GM12872 (cell line): ENCODE data around the gene ADAM12.

Experiments used
- TF ChIP-seq, protein P1 (sequence below): IDR thresholded peaks from 3 replicates; pipeline ENCODE4 v1.5.1; 2011; ENCODE audit warnings: low read depth, mild to moderate bottlenecking, low read length, moderate library complexity; ENCODE audit not compliant: insufficient read depth

The ADAM12 gene

DNA sequence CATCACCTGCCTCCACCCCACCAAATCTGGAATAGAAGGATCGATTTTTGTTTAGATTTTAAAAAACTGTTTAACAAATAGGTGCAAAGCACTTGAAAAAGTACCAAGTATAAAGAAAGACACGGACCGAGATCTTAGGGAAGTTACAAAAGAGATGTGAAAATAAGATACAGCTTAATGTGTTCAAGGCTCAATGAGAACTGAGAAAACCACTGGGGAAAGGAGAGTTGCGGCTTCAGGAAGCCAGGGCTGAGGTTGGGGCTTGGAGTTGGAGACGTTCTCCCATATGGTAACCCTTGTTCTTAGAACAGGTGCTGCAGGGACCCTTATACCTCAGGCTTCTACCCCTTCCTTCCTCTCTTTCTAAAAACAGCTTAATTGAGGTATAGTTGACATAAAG lies 351.8 kb downstream of the ADAM12 start:
- TF ChIP-seq, protein P1, sequence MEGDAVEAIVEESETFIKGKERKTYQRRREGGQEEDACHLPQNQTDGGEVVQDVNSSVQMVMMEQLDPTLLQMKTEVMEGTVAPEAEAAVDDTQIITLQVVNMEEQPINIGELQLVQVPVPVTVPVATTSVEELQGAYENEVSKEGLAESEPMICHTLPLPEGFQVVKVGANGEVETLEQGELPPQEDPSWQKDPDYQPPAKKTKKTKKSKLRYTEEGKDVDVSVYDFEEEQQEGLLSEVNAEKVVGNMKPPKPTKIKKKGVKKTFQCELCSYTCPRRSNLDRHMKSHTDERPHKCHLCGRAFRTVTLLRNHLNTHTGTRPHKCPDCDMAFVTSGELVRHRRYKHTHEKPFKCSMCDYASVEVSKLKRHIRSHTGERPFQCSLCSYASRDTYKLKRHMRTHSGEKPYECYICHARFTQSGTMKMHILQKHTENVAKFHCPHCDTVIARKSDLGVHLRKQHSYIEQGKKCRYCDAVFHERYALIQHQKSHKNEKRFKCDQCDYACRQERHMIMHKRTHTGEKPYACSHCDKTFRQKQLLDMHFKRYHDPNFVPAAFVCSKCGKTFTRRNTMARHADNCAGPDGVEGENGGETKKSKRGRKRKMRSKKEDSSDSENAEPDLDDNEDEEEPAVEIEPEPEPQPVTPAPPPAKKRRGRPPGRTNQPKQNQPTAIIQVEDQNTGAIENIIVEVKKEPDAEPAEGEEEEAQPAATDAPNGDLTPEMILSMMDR = no peak

DNA sequence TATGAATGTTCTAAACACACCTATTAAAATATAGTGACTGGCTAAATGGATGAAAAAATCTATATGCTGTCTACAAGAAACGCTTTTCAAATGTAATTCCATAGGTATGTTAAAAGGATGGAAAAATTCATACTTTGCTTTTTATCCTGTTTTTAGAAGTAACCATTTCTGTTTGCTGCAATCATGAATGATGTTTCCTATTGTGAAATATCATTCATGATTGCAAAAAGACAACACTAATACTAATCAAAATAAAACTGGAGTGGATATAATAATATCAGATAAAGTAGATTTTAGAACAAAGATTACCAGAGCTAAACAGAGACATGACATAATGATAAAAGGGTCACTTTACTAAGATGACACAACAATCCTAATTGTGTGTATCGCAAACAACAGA lies 353.7 kb downstream of the ADAM12 start:
- TF ChIP-seq, protein P1 = no peak

DNA sequence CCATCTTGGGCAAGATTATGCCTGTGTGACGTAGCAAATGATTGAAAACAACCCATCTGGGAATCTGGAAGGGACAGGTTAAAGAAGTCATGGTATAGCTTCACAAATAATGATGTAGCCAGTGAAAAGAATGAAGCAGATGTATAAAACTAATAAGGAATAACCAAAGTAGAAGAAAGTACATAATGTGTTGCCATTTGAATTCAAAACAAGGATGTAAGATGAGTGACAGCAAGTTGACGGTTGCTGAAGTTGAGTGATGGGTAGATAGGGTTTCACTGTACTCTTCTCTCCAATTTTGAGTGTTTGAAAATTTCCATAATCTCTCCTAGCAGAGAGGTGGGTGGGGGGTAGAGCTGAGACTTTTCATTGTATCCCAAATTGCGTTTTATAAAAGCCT lies 358.3 kb downstream of the ADAM12 start:
- TF ChIP-seq, protein P1 = no peak

DNA sequence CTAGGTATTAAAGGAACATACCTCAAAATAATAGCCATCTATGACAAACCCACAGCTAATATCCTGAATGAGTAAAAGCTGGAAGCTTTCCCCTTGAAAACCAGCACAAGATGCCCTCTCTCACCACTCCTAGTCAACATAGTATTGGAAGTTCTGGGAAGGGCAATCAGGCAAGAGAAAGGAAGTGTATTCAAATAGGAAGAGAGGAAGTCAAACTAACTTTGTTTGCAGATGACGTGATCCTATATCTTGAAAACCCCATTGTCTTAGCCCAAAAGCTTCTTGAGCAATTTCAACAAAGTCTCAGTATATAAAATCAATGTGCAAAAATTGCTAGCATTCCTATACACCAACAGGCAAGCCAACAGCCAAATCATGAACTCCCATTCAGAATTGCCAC lies 360.6 kb downstream of the ADAM12 start:
- TF ChIP-seq, protein P1 = no peak

DNA sequence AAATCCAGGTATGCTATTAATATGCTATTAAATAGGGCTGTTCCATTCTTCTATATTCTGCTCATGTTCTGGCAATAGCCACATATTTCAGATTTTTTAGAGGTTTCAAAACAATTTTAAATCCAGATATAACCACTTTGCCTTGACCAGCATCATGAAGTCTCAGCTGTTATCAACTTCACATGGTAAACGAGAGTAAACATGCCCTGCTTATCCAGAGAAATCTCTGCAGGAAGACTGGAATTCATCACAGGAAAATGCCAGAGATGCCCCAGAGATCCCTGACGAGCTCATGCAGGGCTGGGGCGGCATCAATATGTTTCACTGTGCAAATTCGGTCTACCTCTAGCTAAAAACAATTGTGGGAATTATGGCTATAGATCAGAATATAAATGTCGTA lies 365.4 kb downstream of the ADAM12 start:
- TF ChIP-seq, protein P1 = no peak

DNA sequence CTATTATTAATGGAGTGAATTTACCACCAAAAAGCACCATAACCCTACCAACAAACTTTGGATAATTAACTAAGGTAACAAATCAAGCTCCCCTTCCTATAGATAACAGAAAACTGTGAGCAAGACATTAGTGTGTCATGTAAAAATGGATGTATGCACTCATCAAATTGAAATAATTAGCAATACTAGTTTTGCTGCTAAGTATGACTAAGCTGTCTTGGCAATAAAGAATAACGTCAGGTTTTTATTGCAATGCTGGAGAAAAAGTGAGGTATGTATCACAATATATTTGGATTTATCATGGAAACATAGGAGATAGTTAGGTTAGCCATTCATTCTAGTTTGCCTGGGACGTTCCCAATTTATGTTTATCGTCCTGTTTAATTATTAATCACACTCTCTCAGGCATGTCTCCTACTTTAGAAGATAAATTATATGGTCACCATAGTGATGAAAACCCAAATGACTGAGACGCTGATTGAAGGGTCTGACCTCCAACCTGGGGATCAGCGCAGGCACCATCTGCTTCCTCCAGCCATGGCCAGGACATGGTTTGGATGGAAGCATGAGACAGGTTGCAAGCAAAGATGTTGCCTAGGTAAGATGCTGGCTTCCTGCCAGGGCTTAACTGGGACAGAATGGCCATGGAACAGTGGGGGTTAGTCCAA lies 366.3 kb downstream of the ADAM12 start:
- TF ChIP-seq, protein P1 = no peak

DNA sequence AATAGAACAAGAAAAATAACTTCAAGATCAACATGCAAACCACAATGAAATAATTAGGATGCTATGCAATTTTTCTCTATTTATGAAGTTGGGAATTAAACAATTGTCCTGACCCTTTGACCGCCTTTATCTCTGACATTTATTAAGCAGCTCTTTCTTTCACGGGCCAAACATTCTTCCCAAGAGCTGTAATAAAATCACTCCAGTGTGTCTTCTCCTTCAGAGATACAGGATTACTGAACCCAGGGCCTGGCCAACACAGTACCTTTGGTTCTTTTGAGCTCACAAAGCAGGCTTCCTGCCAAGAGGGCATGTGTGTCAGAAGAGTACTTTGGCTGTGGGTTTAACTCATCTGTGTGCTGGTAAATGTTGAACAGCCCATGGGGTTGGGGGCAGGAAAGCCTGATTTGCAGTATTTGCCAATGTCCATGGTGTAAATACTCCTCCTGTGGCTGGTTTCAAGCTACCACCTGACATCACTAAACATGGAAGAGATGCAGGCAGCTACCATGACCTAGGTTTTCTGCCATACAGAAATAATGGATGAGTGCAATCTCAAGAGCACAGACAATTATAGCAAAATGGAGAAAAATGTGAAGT lies 370.2 kb downstream of the ADAM12 start:
- TF ChIP-seq, protein P1 = no peak
